HepG2 (cell line): ENCODE measurements around the gene GMNN. TPM values are rescaled to one million over a fixed set of nuclear protein-coding genes. Genes with fewer than 3 reads are reported as not detected.

ENCODE experiments used
- ATAC-seq: fragments of 200-7000 bp; cut with Tn5 transposase; 3 replicates; pipeline ENCODE4 v1.9.1; 2020; ENCODE audit warnings: mild to moderate bottlenecking, moderate library complexity
- BruUV-seq: library from RNA; stranded (reverse); fragments of 400-500 nt; replicated peaks from 2 replicates; lab custom pipeline; 2021; lab: Mats Ljungman, UMichigan
- CTCF ChIA-PET: fragments of 300-600 bp; formaldehyde crosslinking; extraction: SDS; loops from one replicate; lab custom pipeline; 2021; ENCODE audit warnings: low total read pairs, inconsistent platforms, low intra/inter-chr PET ratio; lab: Yijun Ruan, JAX
- POLR2A ChIA-PET: fragments of 350-600 bp; sonication (Branson Sonifier 250); formaldehyde crosslinking; loops from one replicate; lab custom pipeline; 2020; ENCODE audit warnings: antibody characterized with exemption, inconsistent platforms; lab: Yijun Ruan, JAX
- DNase-seq: peaks from one replicate; pipeline ENCODE4 v3.0.0-alpha.2; 2015; ENCODE audit warnings: low spot score
- FAIRE-seq: peaks from 3 replicates; lab custom pipeline; 2011; peaks lifted over from hg19 to GRCh38; lab: Jason Lieb, UNC
- H2AFZ ChIP-seq: one replicate; pipeline ENCODE4 v1.6.1; 2011; ENCODE audit warnings: low read length, inconsistent platforms
- H3K27ac ChIP-seq: fragments of 300-600 bp; 3 replicates; pipeline ENCODE4 v1.8.0; 2011; ENCODE audit warnings: mixed run types, mild to moderate bottlenecking, mixed read lengths, low read length, inconsistent platforms; ENCODE audit not compliant: insufficient read depth; ENCODE audit errors: extremely low read length
- H3K27me3 ChIP-seq, 2 experiments: fragments of 200-600 bp in 1 of 2; 2 replicates in 1 of 2; 3 replicates in 1 of 2; pipeline versions ENCODE4 v1.6.0 to v1.8.0; 2011; ENCODE audit warnings: low read length in 2 of 2, mild to moderate bottlenecking in 2 of 2, moderate library complexity in 2 of 2, inconsistent platforms in 1 of 2; ENCODE audit not compliant: insufficient read depth in 2 of 2, control insufficient read depth in 1 of 2
- H3K36me3 ChIP-seq, 2 experiments: fragments of 200-600 bp in 1 of 2; replicated peaks in 1 of 2; 2 replicates in 1 of 2; 3 replicates in 1 of 2; pipeline versions ENCODE4 v1.5.1 to v1.8.0; 2011; ENCODE audit warnings: low read length in 2 of 2, inconsistent platforms in 1 of 2; ENCODE audit not compliant: insufficient read depth in 2 of 2, control insufficient read depth in 1 of 2
- H3K4me1 ChIP-seq: 2 replicates; pipeline ENCODE4 v1.5.1; 2012; ENCODE audit warnings: low read length, inconsistent platforms; ENCODE audit not compliant: insufficient read depth
- H3K4me2 ChIP-seq: 2 replicates; pipeline ENCODE4 v1.6.0; 2011; ENCODE audit warnings: low read depth, low read length, inconsistent platforms
- H3K4me3 ChIP-seq, 3 experiments: fragments of 200-600 bp in 1 of 3; sonication (generic), shearing (Covaris generic) in 1 of 3; replicated peaks in 1 of 3; 2 replicates each; pipeline ENCODE4 v1.5.1; 2011 to 2016; ENCODE audit warnings: low read length in 3 of 3, inconsistent platforms in 2 of 3, low read depth in 2 of 3, mild to moderate bottlenecking in 2 of 3, control low read depth in 1 of 3, mixed read lengths in 1 of 3; ENCODE audit not compliant: insufficient read depth in 1 of 3
- H3K79me2 ChIP-seq: one replicate; pipeline ENCODE4 v1.6.1; 2011; ENCODE audit warnings: low read length, inconsistent platforms; ENCODE audit not compliant: insufficient read depth
- H3K9ac ChIP-seq: 2 replicates; pipeline ENCODE4 v1.6.0; 2011; ENCODE audit warnings: mild to moderate bottlenecking, low read depth, low read length, inconsistent platforms; ENCODE audit not compliant: insufficient read depth
- H3K9me3 ChIP-seq: 2 replicates; pipeline ENCODE4 v1.5.1; 2012; ENCODE audit warnings: mild to moderate bottlenecking, low read length
- H4K20me1 ChIP-seq: 2 replicates; pipeline ENCODE4 v1.6.0; 2011; ENCODE audit warnings: inconsistent platforms, mild to moderate bottlenecking, low read length, moderate library complexity; ENCODE audit not compliant: insufficient read depth
- BRF2 ChIP-seq: sonication (generic); formaldehyde crosslinking; IDR thresholded peaks from 2 replicates; pipeline ENCODE4 v1.8.1; 2022; ENCODE audit warnings: mild to moderate bottlenecking, missing genetic modification reagents
- CREB3 ChIP-seq: sonication (generic); formaldehyde crosslinking; IDR thresholded peaks from 2 replicates; pipeline ENCODE4 v1.5.0; 2020; ENCODE audit warnings: missing genetic modification reagents
- GRHL1 ChIP-seq: sonication (generic); formaldehyde crosslinking; conservative IDR thresholded peaks from 2 replicates; pipeline ENCODE4 v1.8.0; 2022; ENCODE audit warnings: missing genetic modification reagents
- KDM1A ChIP-seq: IDR thresholded peaks from 2 replicates; pipeline ENCODE4 v1.6.1; 2016; ENCODE audit warnings: missing compliant biosample characterization
- REPIN1 ChIP-seq: sonication (generic); formaldehyde crosslinking; IDR thresholded peaks from 2 replicates; pipeline ENCODE4 v1.8.0; 2022; ENCODE audit warnings: missing genetic modification reagents, low read depth, mild to moderate bottlenecking, borderline replicate concordance
- ZNF24 ChIP-seq: fragments of 450-650 bp; IDR thresholded peaks from 2 replicates; pipeline ENCODE4 v1.6.1; 2017; ENCODE audit warnings: antibody characterized with exemption, mild to moderate bottlenecking
- ZNF749 ChIP-seq: sonication (generic); formaldehyde crosslinking; IDR thresholded peaks from 2 replicates; pipeline ENCODE4 v1.8.0; 2022; ENCODE audit warnings: mild to moderate bottlenecking, missing genetic modification reagents, moderate library complexity, borderline replicate concordance
- WGBS: methylation state at CpG from one replicate; pipeline ENCODE4 v1.1.6; 2017; ENCODE audit warnings: low lambda C conversion rate; 5-methylcytosine and 5-hydroxymethylcytosine counted together
- in situ Hi-C: cut with HindIII; loops from 2 replicates; pipeline ENCODE4 v1.10.0; 2017; ENCODE audit warnings: low pct_unique_long_range_greater_than_20kb; ENCODE audit not compliant: extremely low pct_ligation_motif_present
- intact Hi-C: fragments of 100-400 bp; cut with micrococcal nuclease; formaldehyde crosslinking; loops from one replicate; pipeline ENCODE4 v1.10.0; 2022; ENCODE audit not compliant: unreplicated experiment
- polyA plus RNA-seq, 8 experiments: library from polyadenylated mRNA; depleted of rRNA in 3 of 8; stranded (reverse) in 7 of 8; unstranded in 1 of 8; fragments of >200 nt; fragmentation: Illumina TruSeq in 4 of 8; extraction: Trizol in 4 of 8; gene quantifications; 2 replicates each; pipeline versions ENCODE4 v1.2.1 to v1.2.3, GENCODE V29; 2011 to 2016; ENCODE audit warnings: low read depth in 4 of 8, missing spikeins in 1 of 8, mixed read lengths in 1 of 8; ENCODE audit not compliant: insufficient read depth in 1 of 8
- total RNA-seq, 5 experiments: library from RNA; depleted of rRNA; stranded (reverse); fragments of >200 nt; fragmentation: Illumina TruSeq; extraction: Trizol; gene quantifications; 2 replicates each; pipeline ENCODE4 v1.2.3, GENCODE V29; 2016; ENCODE audit warnings: low read depth in 1 of 5
- TF ChIP-seq, protein P1 (sequence below), 2 experiments: sonication (generic) in 1 of 2; formaldehyde crosslinking in 1 of 2; IDR thresholded peaks; 2 replicates each; pipeline versions ENCODE4 v1.5.1 to v1.6.1; 2011 to 2020; ENCODE audit warnings: borderline replicate concordance in 1 of 2, low read depth in 1 of 2, low read length in 1 of 2, mild to moderate bottlenecking in 1 of 2, missing genetic modification reagents in 1 of 2, moderate library complexity in 1 of 2

Gene GMNN
- total and polyA plus RNA-seq, 2 of the 13 experiments (the other 11 are each of a cell fraction or from before 2014, with no cell fraction given), result 61.8 to 154 TPM

- TF ChIP-seq, protein P1, sequence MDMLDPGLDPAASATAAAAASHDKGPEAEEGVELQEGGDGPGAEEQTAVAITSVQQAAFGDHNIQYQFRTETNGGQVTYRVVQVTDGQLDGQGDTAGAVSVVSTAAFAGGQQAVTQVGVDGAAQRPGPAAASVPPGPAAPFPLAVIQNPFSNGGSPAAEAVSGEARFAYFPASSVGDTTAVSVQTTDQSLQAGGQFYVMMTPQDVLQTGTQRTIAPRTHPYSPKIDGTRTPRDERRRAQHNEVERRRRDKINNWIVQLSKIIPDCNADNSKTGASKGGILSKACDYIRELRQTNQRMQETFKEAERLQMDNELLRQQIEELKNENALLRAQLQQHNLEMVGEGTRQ (IDR thresholded peaks at IDR 0.05; ENCODE audit: low read depth, low read length), result no peak
- TF ChIP-seq, protein P1 (CRISPR knock-in tag; IDR thresholded peaks at IDR 0.05; ENCODE audit: borderline replicate concordance), result no peak
- TF ChIP-seq BRF2, result 0 out of 2 replicates have a peak, but pooled peaks have one; percentile 2
- no peak for TF ChIP-seq REPIN1 (CRISPR knock-in tag)
- 0 out of 2 replicates have a peak, but pooled peaks have one; percentile 56 for TF ChIP-seq ZNF749 (CRISPR knock-in tag)
- no peak for TF ChIP-seq GRHL1 (CRISPR knock-in tag)
Observed at GRCh38 chr6:24827162-24827561, 52.4 kb downstream of the GMNN start (continued).

DNA sequence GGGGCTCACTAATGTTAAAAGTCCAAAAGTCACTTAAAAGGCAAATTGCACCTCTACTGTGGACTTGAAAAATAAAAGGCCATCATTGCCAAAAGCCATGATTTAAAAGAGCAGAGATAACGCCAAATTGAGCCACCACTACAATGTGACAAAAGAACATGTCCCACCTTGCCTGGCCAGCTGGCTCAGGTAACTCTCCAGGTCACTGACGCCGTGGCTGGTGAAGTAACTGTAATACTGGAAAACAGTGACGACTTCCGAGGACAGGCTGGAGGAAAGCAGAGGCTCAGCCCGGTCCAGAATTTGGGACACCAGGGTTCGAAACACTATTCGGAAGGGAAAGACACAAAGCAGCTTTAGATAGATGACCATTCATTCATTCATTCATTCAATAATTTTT, 53.2 kb downstream of the GMNN start:
- H3K4me2 ChIP-seq, result no peak overlapping the region
- TF ChIP-seq CREB3 (CRISPR knock-in tag) (no peak), ZNF24 (0 out of 2 replicates have a peak, but pooled peaks have one; percentile 38), KDM1A (CRISPR knock-in tag) (no peak)
- POLR2A ChIA-PET, result no interaction called here

More for the DNA sequence above, 53.2 kb downstream of the GMNN start:
- no peaks in the 10 kb centered on the region for H4K20me1 ChIP-seq
- no peak overlapping the region for H3K27ac ChIP-seq
- H3K4me3 ChIP-seq, result no peak overlapping the region
- intact Hi-C loops, result no loop called here
- H2AFZ ChIP-seq, result no peak overlapping the region
- no peaks in the 10 kb centered on the region; a peak in 1 of 5 replicates for H3K27me3 ChIP-seq
- H3K4me1 ChIP-seq, result peaks cover 46% of the 10 kb centered on the region
- H3K9ac ChIP-seq, result no peak overlapping the region
- WGBS, result 81% methylated on average over 8 of the region's 8 CpGs
- H3K36me3 ChIP-seq, result no peaks in the 10 kb centered on the region
- ATAC-seq, result no peak
- no TSS peak for BruUV-seq
- in situ Hi-C loops, result no loop called here
- H3K9me3 ChIP-seq, result no peaks in the 10 kb centered on the region
- DNase-seq, result no peak
- CTCF ChIA-PET, result no interaction called here
- no peak for FAIRE-seq
- H3K79me2 ChIP-seq, result no peaks in the 10 kb centered on the region
